Renal cortex interstitium (tissue), 15 donors: Measurements from ENCODE around the gene RASGRP3. TPM values are rescaled to one million over a fixed set of nuclear protein-coding genes. Genes with fewer than 3 reads are reported as not detected.
A peak's percentile ranks its signal among the peaks of the same experiment; 100 is the strongest.
"Not testable (repeated sequence)": the region's sequence is repeated elsewhere in the genome, so short reads cannot be mapped to it uniquely, and the experiment has no call there.

Source experiments
- DNase-seq, 11 donors: peaks; one replicate each; pipeline ENCODE4 v3.0.0-alpha.2; 2013; ENCODE audit warnings: low read depth in 9 of 11, low spot score in 4 of 11; ENCODE audit errors: extremely low read depth in 1 of 11
- long read RNA-seq, 16 experiments: transcript quantifications; one replicate each; lab custom pipeline, GENCODE V29; 2026
- polyA plus RNA-seq, 3 donors: library from polyadenylated mRNA; unstranded; fragments of 120-200 nt; gene quantifications; one replicate each; pipeline ENCODE4 v1.2.1, GENCODE V29; 2013; ENCODE audit not compliant: insufficient read length in 3 of 3

The RASGRP3 gene, protein sequence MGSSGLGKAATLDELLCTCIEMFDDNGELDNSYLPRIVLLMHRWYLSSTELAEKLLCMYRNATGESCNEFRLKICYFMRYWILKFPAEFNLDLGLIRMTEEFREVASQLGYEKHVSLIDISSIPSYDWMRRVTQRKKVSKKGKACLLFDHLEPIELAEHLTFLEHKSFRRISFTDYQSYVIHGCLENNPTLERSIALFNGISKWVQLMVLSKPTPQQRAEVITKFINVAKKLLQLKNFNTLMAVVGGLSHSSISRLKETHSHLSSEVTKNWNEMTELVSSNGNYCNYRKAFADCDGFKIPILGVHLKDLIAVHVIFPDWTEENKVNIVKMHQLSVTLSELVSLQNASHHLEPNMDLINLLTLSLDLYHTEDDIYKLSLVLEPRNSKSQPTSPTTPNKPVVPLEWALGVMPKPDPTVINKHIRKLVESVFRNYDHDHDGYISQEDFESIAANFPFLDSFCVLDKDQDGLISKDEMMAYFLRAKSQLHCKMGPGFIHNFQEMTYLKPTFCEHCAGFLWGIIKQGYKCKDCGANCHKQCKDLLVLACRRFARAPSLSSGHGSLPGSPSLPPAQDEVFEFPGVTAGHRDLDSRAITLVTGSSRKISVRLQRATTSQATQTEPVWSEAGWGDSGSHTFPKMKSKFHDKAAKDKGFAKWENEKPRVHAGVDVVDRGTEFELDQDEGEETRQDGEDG
- 10 to 100 TPM; 17.6 to 26.5 (median 17.8) TPM for polyA plus RNA-seq
- long read RNA-seq, donor 1, partial matches to known transcripts: 9 of 15 reads
- long read RNA-seq, donor 1, other reads (novel, unspliced or antisense): 6 of 15 reads
- long read RNA-seq, donor 2: 0 reads
- long read RNA-seq, donor 3, full-length matches to known transcripts: 3 of 3 reads
- long read RNA-seq, donor 3, partial matches to known transcripts: 0 of 3 reads
- long read RNA-seq, donor 3, other reads (novel, unspliced or antisense): 0 of 3 reads
- long read RNA-seq, donor 4, partial matches to known transcripts: 5 of 5 reads
- long read RNA-seq, donor 4, other reads (novel, unspliced or antisense): 0 of 5 reads
- long read RNA-seq, donor 5: 0 reads
- long read RNA-seq, donor 6, full-length matches to known transcripts: 2 of 2 reads
- long read RNA-seq, donor 6, partial matches to known transcripts: 0 of 2 reads
- long read RNA-seq, donor 6, other reads (novel, unspliced or antisense): 0 of 2 reads
- long read RNA-seq, donor 7, partial matches to known transcripts: 0 of 1 reads
- long read RNA-seq, donor 7, other reads (novel, unspliced or antisense): 0 of 1 reads
- long read RNA-seq, donor 8, partial matches to known transcripts: 51 of 73 reads
- long read RNA-seq, donor 8, other reads (novel, unspliced or antisense): 20 of 73 reads
- long read RNA-seq, donor 9, full-length matches to known transcripts: 2 of 2 reads
- long read RNA-seq, donor 9, partial matches to known transcripts: 0 of 2 reads
- long read RNA-seq, donor 9, other reads (novel, unspliced or antisense): 0 of 2 reads
- long read RNA-seq, donor 10: 0 reads
- long read RNA-seq, donor 11: 0 reads
- long read RNA-seq, donor 12: 0 reads
- long read RNA-seq, donor 13, full-length matches to known transcripts: 2 of 2 reads
- long read RNA-seq, donor 13, partial matches to known transcripts: 0 of 2 reads
- long read RNA-seq, donor 13, other reads (novel, unspliced or antisense): 0 of 2 reads
- long read RNA-seq, donor 14: 0 reads
- long read RNA-seq, donor 15, full-length matches to known transcripts: 1 of 1 reads
- long read RNA-seq, donor 15, partial matches to known transcripts: 0 of 1 reads
- long read RNA-seq, donor 15, other reads (novel, unspliced or antisense): 0 of 1 reads
- long read RNA-seq, donor 16, full-length matches to known transcripts: 1 of 14 reads
- long read RNA-seq, donor 16, partial matches to known transcripts: 13 of 14 reads
- long read RNA-seq, donor 16, other reads (novel, unspliced or antisense): 0 of 14 reads

DNA sequence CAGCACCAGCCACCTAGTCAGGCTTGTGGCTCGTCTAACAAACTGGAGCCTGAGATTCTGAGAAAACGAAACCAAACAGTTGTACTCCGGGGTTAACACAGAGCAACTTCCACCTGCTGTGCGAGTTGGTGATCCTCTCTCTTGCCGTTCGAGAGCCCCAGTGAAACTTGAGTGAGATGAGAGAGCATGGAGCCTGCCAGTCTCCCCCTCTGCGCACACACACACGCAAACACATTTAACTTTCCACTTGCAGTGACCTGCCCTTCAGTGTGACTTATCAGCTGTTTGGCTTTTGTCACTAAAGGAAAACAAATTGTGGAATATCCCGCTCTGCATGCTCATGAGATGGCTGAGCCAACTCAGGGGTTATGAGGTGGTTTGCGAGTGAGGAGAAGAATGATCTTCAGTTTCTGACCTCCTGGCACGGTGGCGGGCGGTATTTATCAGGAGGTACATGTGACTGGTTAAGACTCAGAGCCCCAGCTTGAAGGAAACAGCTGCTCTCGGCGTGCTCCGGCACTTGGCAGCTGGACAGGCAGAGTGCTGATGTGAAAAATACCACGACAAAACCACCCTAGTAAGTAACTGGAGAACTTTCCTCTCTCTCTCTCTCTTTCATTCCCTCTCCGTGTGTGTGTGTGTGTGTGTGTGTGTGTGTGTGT is at the start of gene RASGRP3:
Gene RASGRP3 (plus strand): TSS at position 519 of the 662 bp plus-strand sequence. CDS start 38,488 bp downstream, outside the sequence.
- DNase-seq: peak; percentile 53 to 81 (median 70)

DNA sequence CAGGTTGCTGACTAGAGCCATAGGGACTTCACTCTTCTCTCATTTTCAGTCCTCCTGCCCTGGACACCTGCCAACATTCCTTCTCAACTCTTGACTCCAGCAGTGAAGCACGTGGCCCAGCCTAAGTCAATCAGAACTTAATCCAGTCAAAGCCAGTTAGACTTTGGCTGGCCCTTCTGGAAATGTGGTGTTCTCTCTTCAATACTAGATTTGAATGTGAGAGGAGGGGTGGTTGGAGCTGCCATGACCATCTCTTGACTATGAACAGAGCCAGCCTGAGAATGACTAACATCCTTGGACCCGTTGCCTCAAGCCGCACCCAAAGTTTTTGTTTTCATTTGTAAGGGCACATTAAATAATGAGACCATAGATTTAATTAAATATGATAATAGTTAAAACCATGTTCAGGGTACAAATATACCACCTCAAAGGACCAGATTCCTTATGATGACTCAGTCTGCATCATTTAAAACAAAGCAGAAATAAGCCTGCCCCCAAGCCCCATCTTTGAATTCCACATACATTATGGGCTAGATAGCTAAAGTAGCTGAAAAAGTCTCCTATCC is 49.7 kb upstream of the RASGRP3 start:
- DNase-seq: no peak

DNA sequence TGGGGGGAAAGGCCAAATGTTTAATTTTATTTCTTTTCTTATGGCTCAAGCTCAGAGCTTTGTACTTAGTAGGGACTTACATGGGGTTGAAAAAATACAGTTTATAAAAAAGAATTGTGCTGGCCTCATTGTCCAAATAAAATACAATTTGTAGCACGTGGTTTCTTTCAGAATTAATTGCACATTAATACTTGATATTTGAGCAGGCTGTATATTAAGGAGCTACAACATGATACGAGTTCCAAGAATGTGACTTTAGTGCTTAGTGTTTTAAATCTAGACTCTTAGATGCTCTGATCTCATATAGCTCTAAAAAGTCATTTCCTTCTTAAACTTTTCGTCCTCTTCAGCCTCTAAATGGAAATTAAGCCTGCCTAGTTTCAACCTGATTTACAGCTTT is 46.4 kb upstream of the RASGRP3 start:
- peak in 3 of 11 donors; percentile 44 to 69 (median 59) for DNase-seq

DNA sequence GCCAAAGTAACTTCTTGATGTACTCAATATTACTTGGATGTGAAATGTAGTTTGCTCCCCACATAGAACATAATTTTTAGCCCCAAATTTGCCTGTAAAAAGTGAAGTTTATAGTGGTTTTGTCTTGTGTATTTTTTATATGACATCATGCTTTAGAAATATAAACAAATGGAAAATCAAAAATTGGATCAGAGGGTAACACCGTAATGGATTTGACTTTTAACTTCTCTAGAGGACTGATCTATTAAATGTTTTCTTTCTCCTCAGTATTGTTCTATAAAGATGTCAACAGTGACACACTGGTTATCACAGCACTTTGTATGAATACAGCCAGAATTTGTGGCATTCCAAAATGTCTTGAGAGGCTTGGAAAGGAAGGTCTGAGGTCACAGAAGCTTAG is 45.6 kb upstream of the RASGRP3 start:
- DNase-seq: no peak

DNA sequence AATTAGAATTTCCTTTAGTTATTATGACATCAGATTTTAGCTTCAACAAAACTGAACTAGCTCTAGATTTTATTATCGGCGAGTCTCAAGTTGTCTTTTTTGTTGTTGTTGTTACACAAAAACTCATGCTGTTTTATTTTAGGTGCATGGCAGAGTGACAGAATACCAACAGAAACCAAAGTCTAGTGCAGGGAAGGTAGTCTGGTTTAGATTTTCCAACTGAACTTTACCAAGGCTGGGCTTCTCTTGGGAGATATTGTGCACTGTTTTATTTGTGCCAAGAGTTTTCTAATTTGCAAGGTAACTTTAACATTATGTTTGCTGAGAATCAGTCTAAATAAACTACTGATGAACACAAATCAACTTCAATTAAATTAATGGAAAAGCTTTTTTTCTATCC is 43.6 kb upstream of the RASGRP3 start:
- no peak for DNase-seq

DNA sequence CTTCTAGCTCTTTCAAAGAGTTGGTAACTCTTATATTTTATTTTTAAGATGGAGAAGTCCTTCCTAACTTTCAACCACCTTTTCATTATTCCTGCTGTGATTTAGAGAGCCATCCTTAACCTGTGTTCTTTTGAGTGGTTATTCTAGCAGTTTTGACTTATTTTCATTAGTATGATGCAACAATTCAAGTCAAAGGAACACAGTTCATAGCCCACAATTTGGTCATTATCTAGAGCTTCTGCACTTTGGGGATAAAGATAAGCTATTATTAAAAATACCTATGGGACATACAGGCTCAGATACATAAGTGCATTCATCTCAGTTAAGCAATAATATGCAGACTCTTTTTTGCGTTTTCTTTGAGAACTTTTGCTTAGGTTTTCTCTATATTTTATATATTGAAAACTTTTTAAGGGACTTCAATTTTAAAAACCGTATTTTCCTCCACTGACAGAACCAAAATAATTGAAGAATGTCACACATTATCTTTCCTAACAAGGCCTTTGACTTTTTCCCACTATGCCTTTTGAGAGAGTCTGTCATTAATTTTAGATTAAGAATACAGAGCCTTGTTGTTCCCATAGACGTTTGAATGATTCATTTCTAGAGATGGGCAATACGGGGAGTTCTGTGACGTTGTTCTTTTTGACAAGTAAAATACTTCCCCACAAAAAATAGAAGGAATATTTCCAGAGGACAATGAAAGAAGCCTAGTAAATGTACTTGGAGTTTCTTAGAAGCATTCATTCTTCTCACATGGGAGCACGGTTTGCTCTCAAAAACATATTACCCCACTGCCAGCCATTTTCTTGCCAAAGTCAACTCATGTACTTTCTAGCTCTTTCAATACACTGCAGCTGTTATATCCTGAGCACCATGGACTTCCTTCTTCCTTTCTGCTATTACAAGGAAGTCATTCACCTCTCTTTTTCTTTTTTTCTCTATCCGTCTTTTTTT is 42.9 kb upstream of the RASGRP3 start:
- DNase-seq: no peak

DNA sequence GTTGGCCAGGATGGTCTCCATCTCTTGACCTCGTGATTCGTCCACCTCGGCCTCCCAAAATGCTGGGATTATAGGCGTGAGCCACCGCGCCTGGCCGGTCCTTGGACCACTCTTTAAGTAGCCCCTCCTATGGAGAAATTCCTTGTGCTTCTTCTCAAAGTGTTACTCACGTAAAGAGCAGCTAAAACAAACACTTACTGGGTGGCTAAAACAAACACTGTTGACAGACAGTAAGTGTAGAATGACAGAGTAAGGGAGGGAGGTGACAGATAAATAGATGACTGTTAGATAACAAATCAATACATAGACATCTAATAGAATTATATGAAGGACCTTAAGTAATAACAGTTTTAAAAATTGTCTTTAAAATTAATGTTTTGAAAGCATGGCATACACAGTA is 40.9 kb upstream of the RASGRP3 start:
- DNase-seq: no peak

DNA sequence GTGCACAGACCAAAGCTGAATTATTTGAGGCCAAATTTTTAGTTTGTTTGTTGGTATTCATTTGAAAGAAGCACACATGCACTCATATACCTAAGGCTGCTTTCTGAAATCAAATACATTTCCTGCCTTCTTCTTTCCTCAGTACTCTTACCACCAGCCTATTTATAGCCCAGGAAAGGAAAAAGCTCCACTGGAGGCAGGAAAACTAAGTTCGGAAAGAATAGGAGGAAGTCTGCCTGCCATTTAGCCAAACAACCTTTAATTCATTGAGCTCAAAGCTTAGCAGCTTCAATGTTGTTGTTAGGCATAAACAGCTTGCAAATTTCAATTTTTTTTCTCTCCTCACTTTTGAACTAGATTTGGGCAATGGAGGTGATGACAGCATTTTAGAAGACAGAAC is 40.4 kb upstream of the RASGRP3 start:
- DNase-seq: no peak

DNA sequence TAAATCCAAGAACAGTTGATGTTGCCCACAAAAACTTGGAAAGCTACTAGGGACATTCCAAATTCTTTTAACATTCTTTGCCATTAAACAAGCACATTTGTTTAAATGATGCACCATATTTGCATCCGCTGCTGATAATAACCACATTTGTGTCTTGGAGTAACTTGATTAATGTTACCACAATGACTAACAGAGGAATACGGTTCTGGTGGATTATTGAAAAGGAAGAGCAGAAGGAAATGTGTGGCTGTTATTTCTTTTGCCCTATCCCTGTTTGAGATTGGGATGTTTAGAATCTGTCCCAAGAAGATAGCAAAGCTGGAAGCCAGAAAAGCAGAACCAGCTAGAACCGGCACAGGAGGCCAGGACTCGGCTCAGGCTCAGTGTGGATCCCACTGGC is 39.2 kb upstream of the RASGRP3 start:
- no peak for DNase-seq

DNA sequence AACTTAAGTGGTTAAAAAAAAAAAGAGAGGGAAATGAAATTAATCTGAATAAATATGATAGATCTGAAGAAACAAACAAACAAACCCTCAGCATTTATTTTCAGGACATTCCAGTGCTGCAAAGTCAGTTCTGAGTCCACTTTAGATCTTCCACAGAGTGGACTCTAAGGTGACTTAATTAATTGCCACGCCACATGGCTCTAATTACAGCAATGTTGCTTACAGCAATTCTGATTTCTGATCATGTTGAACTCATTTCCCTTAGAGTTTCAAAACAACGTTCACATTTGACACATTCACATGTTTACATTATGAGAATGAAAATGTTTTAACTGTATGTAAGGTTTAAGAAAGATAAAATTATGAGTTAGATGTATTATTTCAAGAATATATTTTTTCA is 38.6 kb upstream of the RASGRP3 start:
- no peak for DNase-seq

DNA sequence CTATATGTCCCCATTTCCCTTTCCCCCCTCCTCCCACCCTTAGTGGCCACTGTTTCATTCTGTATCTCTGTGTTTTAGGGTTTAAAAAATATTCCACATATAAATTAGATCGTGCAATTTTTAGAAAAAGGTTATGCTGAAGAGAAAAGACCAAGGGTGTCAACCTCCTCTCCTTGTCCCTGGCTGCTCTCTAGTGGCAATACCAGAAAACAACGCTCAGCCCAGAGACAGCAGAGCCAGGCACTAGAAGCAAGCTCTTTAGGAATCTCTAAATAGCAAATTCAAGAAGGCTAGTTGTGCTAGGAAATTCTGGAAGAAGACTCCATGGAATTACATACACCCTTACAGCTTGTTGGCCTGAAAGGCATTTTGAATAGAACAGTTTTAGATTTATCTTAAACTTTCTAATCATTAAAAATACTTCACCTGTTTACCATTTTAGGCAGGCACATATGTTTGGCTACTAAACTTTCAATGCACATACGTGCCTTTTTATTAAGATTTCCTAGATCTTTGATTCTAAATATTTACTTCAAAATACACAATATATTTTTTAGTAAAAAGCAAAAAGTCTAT is 35.1 kb upstream of the RASGRP3 start:
- peak in 3 of 11 donors; percentile 42 to 55 (median 44) for DNase-seq

DNA sequence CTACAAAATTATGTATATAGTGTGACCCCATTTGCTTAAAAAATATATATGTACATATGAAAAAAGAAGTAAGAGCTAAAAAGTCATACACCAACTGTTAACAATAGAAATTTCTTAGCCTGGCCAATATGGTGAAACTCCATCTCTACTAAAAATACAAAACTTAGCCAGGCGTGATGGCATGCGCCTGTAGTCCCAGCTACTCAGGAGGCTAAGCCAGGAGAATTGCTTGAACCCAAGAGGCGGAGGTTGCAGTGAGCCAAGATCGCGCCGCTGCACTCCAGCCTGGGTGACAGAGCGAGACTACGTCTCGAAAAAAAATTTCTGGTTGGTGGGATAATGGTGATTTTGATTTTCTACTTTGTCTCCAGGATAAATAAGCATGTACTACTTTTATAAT is 34.4 kb upstream of the RASGRP3 start:
- not testable (repeated sequence) for DNase-seq

DNA sequence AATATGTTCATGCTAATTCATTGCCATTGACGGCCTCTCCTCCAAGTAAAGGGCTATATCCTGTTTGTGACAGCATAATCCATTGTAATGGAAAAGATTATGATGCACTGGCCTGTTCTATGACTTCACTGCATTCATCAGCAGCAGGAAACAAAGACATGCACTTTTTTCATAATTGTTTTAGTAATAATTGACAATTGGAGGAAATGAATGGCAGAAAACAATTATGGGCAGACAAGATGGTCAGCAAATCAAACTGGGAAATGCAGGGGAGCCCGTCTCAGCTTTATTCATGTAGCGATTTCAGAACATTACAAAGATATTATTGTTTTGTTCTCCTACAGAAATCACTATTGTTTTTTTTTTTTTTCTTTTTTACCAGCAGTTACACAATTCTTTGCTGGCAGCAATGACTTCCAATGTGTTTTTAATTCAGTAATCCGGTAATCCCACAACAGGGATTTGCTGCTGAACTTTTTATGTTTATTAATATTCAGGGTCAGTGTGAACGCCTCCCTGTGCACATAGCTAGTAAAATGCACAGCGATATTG is 33.8 kb upstream of the RASGRP3 start:
- no peak for DNase-seq

DNA sequence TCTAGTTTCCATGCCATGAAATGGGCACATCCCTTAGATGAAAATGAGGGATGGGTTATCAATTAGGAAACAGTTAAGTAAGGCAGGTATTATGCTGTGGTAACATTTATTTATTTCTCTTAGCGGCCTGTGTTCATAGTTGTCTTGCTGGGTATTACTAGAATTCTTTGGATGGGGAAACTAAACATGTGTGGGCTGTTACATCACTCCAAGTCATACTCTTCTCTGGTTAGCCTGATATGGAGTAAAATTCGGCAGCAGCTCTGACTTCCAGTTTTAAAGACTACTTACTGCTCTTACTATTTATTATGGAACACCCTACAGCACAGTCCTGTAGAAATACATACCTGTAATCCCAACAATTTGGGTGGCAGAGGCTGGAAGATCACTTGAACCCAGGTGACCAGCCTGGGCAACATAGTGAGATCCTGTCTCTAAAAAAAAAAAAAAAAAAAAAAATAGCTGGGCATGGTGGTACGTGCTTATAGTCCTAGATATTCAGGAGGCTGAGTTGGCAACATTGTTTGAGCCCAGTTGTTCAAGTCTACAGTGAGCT is 33.1 kb upstream of the RASGRP3 start:
- no peak for DNase-seq

DNA sequence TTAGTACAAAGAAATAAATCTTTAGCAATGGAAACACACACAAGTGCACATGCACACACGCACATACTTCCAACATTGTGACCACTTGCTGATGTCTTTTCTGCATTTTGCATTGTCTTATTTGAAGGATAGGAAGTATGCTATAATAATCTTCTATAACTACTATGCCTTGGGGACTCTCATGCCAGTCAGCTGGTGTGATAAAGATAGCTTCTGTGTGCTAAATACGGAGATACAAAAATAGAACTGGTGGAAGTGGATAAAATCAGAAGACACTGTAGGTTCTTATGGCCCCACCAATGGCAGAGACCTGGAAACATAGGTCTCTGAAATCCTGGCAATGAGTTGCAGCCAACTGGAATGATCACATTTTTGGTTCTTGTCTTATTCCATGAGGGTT is 31.5 kb upstream of the RASGRP3 start:
- no peak for DNase-seq
